Naive thymus-derived CD4-positive, alpha-beta T cell (primary cell): Measurements from ENCODE around the gene CLPTM1. TPM values are rescaled to one million over a fixed set of nuclear protein-coding genes. Genes with fewer than 3 reads are reported as not detected.
"Not testable (repeated sequence)": the region's sequence is repeated elsewhere in the genome, so short reads cannot be mapped to it uniquely, and the experiment has no call there.

Experiments
- ATAC-seq: fragments of 150-1000 bp; cut with Tn5 transposase; 2 replicates; pipeline ENCODE4 v1.10.0; 2021; ENCODE audit warnings: mild to moderate bottlenecking, moderate library complexity
- CTCF ChIA-PET: fragments of 350-600 bp; sonication (Branson Sonifier 250); formaldehyde crosslinking; loops from one replicate; lab custom pipeline; 2021; ENCODE audit warnings: antibody characterized with exemption; lab: Charles Lee
- POLR2A ChIA-PET: fragments of 350-600 bp; sonication (Branson Sonifier 250); formaldehyde crosslinking; loops from one replicate; lab custom pipeline; 2021; ENCODE audit warnings: antibody characterized with exemption, inconsistent platforms; lab: Charles Lee
- DNase-seq, 9 donors: peaks; one replicate each; pipeline versions ENCODE4 v3.0.0 to v3.0.0-alpha.2; 2020 to 2022; ENCODE audit warnings: mixed read lengths in 1 of 9
- H3K27ac ChIP-seq: one replicate; pipeline ENCODE4 v1.7.0; 2013; ENCODE audit warnings: mild to moderate bottlenecking, low read depth, low read length, moderate library complexity
- H3K27me3 ChIP-seq, 2 donors: one replicate each; pipeline ENCODE4 v1.7.0; 2013; ENCODE audit warnings: low read length in 2 of 2, mild to moderate bottlenecking in 2 of 2, moderate library complexity in 2 of 2; ENCODE audit not compliant: control insufficient read depth in 2 of 2, insufficient read depth in 2 of 2
- H3K36me3 ChIP-seq, 3 experiments: 1 replicate in 2 of 3; 2 replicates in 1 of 3; pipeline ENCODE4 v1.7.0; 2013; ENCODE audit warnings: low read length in 3 of 3, mild to moderate bottlenecking in 3 of 3, moderate library complexity in 1 of 3; ENCODE audit not compliant: insufficient read depth in 3 of 3, control insufficient read depth in 2 of 3
- H3K4me1 ChIP-seq, 2 donors: one replicate each; pipeline ENCODE4 v1.7.0; 2013; ENCODE audit warnings: low read length in 2 of 2, mild to moderate bottlenecking in 2 of 2, moderate library complexity in 1 of 2; ENCODE audit not compliant: control insufficient read depth in 2 of 2, insufficient read depth in 2 of 2
- H3K4me3 ChIP-seq: 2 replicates; pipeline ENCODE4 v1.7.0; 2013; ENCODE audit warnings: mild to moderate bottlenecking, low read length
- H3K9me3 ChIP-seq, 3 experiments: 1 replicate in 2 of 3; 2 replicates in 1 of 3; pipeline ENCODE4 v1.7.0; 2013; ENCODE audit warnings: low read length in 3 of 3; ENCODE audit not compliant: control insufficient read depth in 2 of 3
- H3K27ac Mint-ChIP-seq, 9 donors: one replicate each; pipeline ENCODE4 v1.8.0; 2020 to 2022; ENCODE audit warnings: mixed read lengths in 9 of 9, mild to moderate bottlenecking in 8 of 9, moderate library complexity in 5 of 9, inconsistent platforms in 2 of 9
- H3K27me3 Mint-ChIP-seq, 5 donors: one replicate each; pipeline ENCODE4 v1.8.0; 2021 to 2022; ENCODE audit warnings: mixed read lengths in 5 of 5, mild to moderate bottlenecking in 1 of 5
- H3K36me3 Mint-ChIP-seq, 5 donors: one replicate each; pipeline ENCODE4 v1.8.0; 2020 to 2022; ENCODE audit warnings: mixed read lengths in 5 of 5, mild to moderate bottlenecking in 3 of 5, inconsistent platforms in 1 of 5
- H3K4me1 Mint-ChIP-seq, 7 donors: one replicate each; pipeline ENCODE4 v1.8.0; 2020 to 2022; ENCODE audit warnings: mixed read lengths in 7 of 7, mild to moderate bottlenecking in 3 of 7, inconsistent platforms in 1 of 7
- H3K4me3 Mint-ChIP-seq, 10 donors: one replicate each; pipeline ENCODE4 v1.8.0; 2020 to 2022; ENCODE audit warnings: mild to moderate bottlenecking in 10 of 10, mixed read lengths in 10 of 10, moderate library complexity in 6 of 10, inconsistent platforms in 2 of 10
- H3K9me3 Mint-ChIP-seq, 11 donors: one replicate each; pipeline ENCODE4 v1.8.0; 2020 to 2022; ENCODE audit warnings: mixed read lengths in 11 of 11, mild to moderate bottlenecking in 4 of 11, inconsistent platforms in 1 of 11, moderate library complexity in 1 of 11
- intact Hi-C, 2 donors: fragments of 100-400 bp; cut with micrococcal nuclease; formaldehyde crosslinking; loops; one replicate each; pipeline ENCODE4 v1.15.1; 2023
- polyA plus RNA-seq, 2 donors: library from polyadenylated mRNA; unstranded; fragments of 300-500 nt; fragmentation: Illumina TruSeq; gene quantifications; one replicate each; pipeline ENCODE4 v1.2.3, GENCODE V29; 2021
- total RNA-seq, 6 experiments: library from RNA in 5 of 6; stranded (reverse) in 5 of 6; gene quantifications; 1 replicate in 5 of 6; 2 replicates in 1 of 6; pipeline ENCODE4 v1.2.3 and lab custom pipeline; 2021 to 2026

CLPTM1 gene
- total and polyA plus RNA-seq, 7 experiments from 2014 or later: 11.7 to 83.3 (median 71.4) TPM

GRCh38 chr19:44990966-44991365 lies 35.8 kb downstream of the CLPTM1 start:
- no peaks in the 10 kb centered on the region for H3K27me3 ChIP-seq
- POLR2A ChIA-PET: no interaction called here
- no peak overlapping the region for H3K4me3 ChIP-seq
- no peak overlapping the region for H3K27ac ChIP-seq
- H3K9me3 ChIP-seq: no peaks in the 10 kb centered on the region
- peaks cover 0 to 5% (median 0%) of the 10 kb centered on the region in 7 donors for H3K4me1 Mint-ChIP-seq
- H3K4me3 Mint-ChIP-seq: no peak overlapping the region
- no peaks in the 10 kb centered on the region for H3K9me3 Mint-ChIP-seq
- no peaks in the 10 kb centered on the region for H3K4me1 ChIP-seq
- no peak for ATAC-seq
- DNase-seq: no peak
- CTCF ChIA-PET: interaction anchor here (1.1 kb wide), 1 partner anchor 37 kb away, joined by 3 read pairs; no protein-coding TSS in a partner anchor
- intact Hi-C loops: no loop called here
- H3K27ac Mint-ChIP-seq: no peak overlapping the region
- H3K27me3 Mint-ChIP-seq: no peaks in the 10 kb centered on the region
- peaks cover 0 to 68% (median 0%) of the 10 kb centered on the region in 3 experiments for H3K36me3 ChIP-seq
- peaks cover 0 to 18% (median 0%) of the 10 kb centered on the region in 5 donors for H3K36me3 Mint-ChIP-seq

GRCh38 chr19:44992336-44993163 lies 37.4 kb downstream of the CLPTM1 start:
- ChIA-PET POLR2A (no interaction called here), CTCF (interaction anchor here (1.1 kb wide), 1 partner anchor 39 kb away, joined by 3 read pairs; no protein-coding TSS in a partner anchor)
- H3K27ac Mint-ChIP-seq: peak overlapping the region in 1 of 9 donors; percentile 72
- no peaks in the 10 kb centered on the region for H3K9me3 ChIP-seq
- ATAC-seq: no peak
- H3K4me3 ChIP-seq: no peak overlapping the region
- H3K4me1 ChIP-seq: no peaks in the 10 kb centered on the region
- H3K27me3 Mint-ChIP-seq: no peaks in the 10 kb centered on the region
- H3K4me3 Mint-ChIP-seq: no peak overlapping the region
- no peaks in the 10 kb centered on the region for H3K9me3 Mint-ChIP-seq
- H3K36me3 ChIP-seq: peaks cover 0 to 52% (median 0%) of the 10 kb centered on the region in 3 experiments
- peaks cover 0 to 11% (median 0%) of the 10 kb centered on the region in 5 donors for H3K36me3 Mint-ChIP-seq
- peaks cover 0 to 5% (median 0%) of the 10 kb centered on the region in 7 donors for H3K4me1 Mint-ChIP-seq
- H3K27me3 ChIP-seq: no peaks in the 10 kb centered on the region
- no peak for DNase-seq
- intact Hi-C loops: no loop called here
- H3K27ac ChIP-seq: no peak overlapping the region

GRCh38 chr19:44993526-44993925 lies 38.3 kb downstream of the CLPTM1 start:
- peaks cover 0 to 43% (median 0%) of the 10 kb centered on the region in 3 experiments for H3K36me3 ChIP-seq
- H3K9me3 Mint-ChIP-seq: peaks cover 0 to 3% (median 0%) of the 10 kb centered on the region in 11 donors
- DNase-seq (no peak), ATAC-seq (no peak)
- H3K27ac ChIP-seq: no peak overlapping the region
- ChIA-PET POLR2A (no interaction called here), CTCF (no interaction called here)
- H3K36me3 Mint-ChIP-seq: peaks cover 0 to 10% (median 0%) of the 10 kb centered on the region in 5 donors
- peaks cover 0 to 6% (median 0%) of the 10 kb centered on the region in 7 donors for H3K4me1 Mint-ChIP-seq
- H3K4me1 ChIP-seq: no peaks in the 10 kb centered on the region
- no peak overlapping the region for H3K4me3 Mint-ChIP-seq
- H3K27me3 ChIP-seq: no peaks in the 10 kb centered on the region
- H3K4me3 ChIP-seq: no peak overlapping the region
- no peaks in the 10 kb centered on the region for H3K27me3 Mint-ChIP-seq
- intact Hi-C loops: no loop called here
- H3K27ac Mint-ChIP-seq: peak overlapping the region in 4 of 9 donors; percentile 41 to 60 (median 52)
- no peaks in the 10 kb centered on the region for H3K9me3 ChIP-seq

GRCh38 chr19:44993926-44994537 lies 38.9 kb downstream of the CLPTM1 start:
- CTCF ChIA-PET: no interaction called here
- peaks cover 0 to 38% (median 0%) of the 10 kb centered on the region in 3 experiments for H3K36me3 ChIP-seq
- no peak overlapping the region for H3K27ac ChIP-seq
- Mint-ChIP-seq H3K9me3 (peaks cover 0 to 3% (median 0%) of the 10 kb centered on the region in 11 donors), H3K27me3 (no peaks in the 10 kb centered on the region), H3K27ac (peak overlapping the region in 2 of 9 donors; percentile 41 to 60), H3K36me3 (peaks cover 0 to 8% (median 0%) of the 10 kb centered on the region in 5 donors), H3K4me1 (peaks cover 0 to 6% (median 0%) of the 10 kb centered on the region in 7 donors), H3K4me3 (no peak overlapping the region)
- no peaks in the 10 kb centered on the region for H3K4me1 ChIP-seq
- no peak for ATAC-seq
- no peaks in the 10 kb centered on the region for H3K9me3 ChIP-seq
- H3K4me3 ChIP-seq: no peak overlapping the region
- no peak for DNase-seq
- intact Hi-C loops: no loop called here
- no peaks in the 10 kb centered on the region for H3K27me3 ChIP-seq
- POLR2A ChIA-PET: no interaction called here

- Mint-ChIP-seq H3K9me3 (peaks cover 0 to 4% (median 0%) of the 10 kb centered on the region in 11 donors), H3K27me3 (no peaks in the 10 kb centered on the region), H3K27ac (peak overlapping the region in 8 of 9 donors; percentile 6 to 87 (median 57)), H3K36me3 (peaks cover 0 to 4% (median 0%) of the 10 kb centered on the region in 5 donors), H3K4me1 (peaks cover 6 to 21% (median 12%) of the 10 kb centered on the region in 7 donors), H3K4me3 (no peak overlapping the region)
- Histone ChIP-seq H3K4me3 (no peak overlapping the region), H3K27me3 (no peaks in the 10 kb centered on the region), H3K4me1 (peaks cover 8 to 13% of the 10 kb centered on the region in 2 donors), H3K27ac (no peak overlapping the region), H3K9me3 (no peaks in the 10 kb centered on the region), H3K36me3 (peaks cover 0 to 3% (median 0%) of the 10 kb centered on the region in 3 experiments)
- ATAC-seq (no peak), DNase-seq (no peak)
- intact Hi-C loops: no loop called here
- ChIA-PET CTCF (no interaction called here), POLR2A (no interaction called here)
Observed at GRCh38 chr19:44998025-44998424, 42.8 kb downstream of the CLPTM1 start.

- ChIA-PET CTCF (interaction anchor here (0.6 to 1.1 kb wide), 2 partner anchors 9 to 20 kb away, joined by 3 read pairs; no protein-coding TSS in a partner anchor), POLR2A (interaction anchor here (1.6 to 3.0 kb wide), 2 partner anchors 40 to 42 kb away, joined by 5 to 18 read pairs; partner anchors contain the start of gene CLASRP)
- H3K4me3 ChIP-seq, H3K27ac ChIP-seq, DNase-seq, H3K9me3 Mint-ChIP-seq, intact Hi-C loops, H3K36me3 ChIP-seq, H3K9me3 ChIP-seq, ATAC-seq, H3K36me3 Mint-ChIP-seq, H3K27me3 ChIP-seq, H3K27me3 Mint-ChIP-seq: not testable (repeated sequence)
- peaks cover 8 to 13% of the 10 kb centered on the region in 2 donors for H3K4me1 ChIP-seq
- H3K4me1 Mint-ChIP-seq: peaks cover 6 to 25% (median 12%) of the 10 kb centered on the region in 7 donors
- peak overlapping the region in 4 of 10 donors; percentile 16 to 95 (median 71) for H3K4me3 Mint-ChIP-seq
- H3K27ac Mint-ChIP-seq: peak overlapping the region in 8 of 9 donors; percentile 23 to 99 (median 94)
Observed at GRCh38 chr19:44999131-44999925, 44.1 kb downstream of the CLPTM1 start.
